Forelimb muscle (tissue), 1 donor: ENCODE data around the gene HERC6. TPM values are rescaled to one million over a fixed set of nuclear protein-coding genes. Genes with fewer than 3 reads are reported as not detected.
"Not testable (repeated sequence)": the region's sequence is repeated elsewhere in the genome, so short reads cannot be mapped to it uniquely, and the experiment has no call there.

Experiments
- DNase-seq: peaks from one replicate; pipeline ENCODE4 v3.0.0-alpha.2; 2013; ENCODE audit warnings: low read depth
- polyA plus RNA-seq: library from polyadenylated mRNA; unstranded; fragments of 120-200 nt; gene quantifications from one replicate; pipeline ENCODE4 v1.2.1, GENCODE V29; 2013; ENCODE audit not compliant: insufficient read length

Gene HERC6
- polyA plus RNA-seq, 1 donor = 1.4 TPM

DNA sequence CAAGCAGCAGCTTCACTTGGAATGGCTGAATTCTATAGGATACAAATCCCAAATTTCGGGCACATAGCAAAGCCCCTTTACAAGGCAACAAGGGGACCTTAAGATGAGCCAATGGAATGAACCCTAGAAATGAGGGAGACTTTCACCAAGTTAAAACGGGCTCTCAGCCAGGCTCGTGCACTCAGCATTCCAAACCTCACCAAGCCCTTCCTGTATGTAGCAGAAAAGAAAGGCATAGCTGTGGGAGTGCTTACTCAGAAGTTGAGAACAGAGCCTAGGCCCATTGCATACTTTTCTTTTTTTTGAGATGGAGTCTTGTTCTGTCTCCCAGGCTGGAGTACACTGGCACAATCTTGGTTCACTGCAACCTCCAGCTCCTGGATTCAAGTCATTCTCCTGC is 67.5 kb downstream of the HERC6 start:
- DNase-seq = no peak

DNA sequence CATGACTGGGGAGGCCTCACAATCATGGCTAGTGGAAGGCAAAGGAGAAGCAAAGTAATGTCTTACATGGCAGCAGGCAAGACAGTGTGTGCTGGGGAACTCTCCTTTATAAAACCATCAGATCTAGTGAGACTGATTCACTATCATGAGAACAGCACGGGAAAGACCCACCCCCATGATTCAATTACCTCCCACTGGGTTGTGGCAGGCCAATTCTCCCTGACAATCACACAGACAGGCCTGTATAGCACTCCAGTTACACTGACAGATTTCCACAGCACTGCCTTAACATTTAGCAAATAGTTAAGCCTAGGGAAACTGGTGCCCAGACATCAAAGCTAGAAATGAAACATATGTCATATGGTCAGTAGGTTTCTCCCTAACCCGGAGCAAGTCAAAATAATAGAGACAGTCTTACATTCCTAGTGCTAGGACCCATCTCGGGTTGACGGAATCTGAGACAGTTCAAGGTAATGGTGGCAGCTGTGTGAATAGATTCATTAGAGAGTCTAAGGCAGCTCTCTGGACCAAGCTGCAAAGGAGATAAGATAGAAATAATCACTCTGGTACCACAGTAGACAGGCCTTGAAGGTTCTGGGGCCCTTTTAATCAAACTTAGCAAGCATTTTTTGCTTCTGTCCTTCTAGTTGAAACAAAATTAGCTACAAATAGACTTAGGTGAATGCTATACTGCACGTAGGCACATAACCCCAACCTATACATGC is 68.9 kb downstream of the HERC6 start:
- DNase-seq = no peak

DNA sequence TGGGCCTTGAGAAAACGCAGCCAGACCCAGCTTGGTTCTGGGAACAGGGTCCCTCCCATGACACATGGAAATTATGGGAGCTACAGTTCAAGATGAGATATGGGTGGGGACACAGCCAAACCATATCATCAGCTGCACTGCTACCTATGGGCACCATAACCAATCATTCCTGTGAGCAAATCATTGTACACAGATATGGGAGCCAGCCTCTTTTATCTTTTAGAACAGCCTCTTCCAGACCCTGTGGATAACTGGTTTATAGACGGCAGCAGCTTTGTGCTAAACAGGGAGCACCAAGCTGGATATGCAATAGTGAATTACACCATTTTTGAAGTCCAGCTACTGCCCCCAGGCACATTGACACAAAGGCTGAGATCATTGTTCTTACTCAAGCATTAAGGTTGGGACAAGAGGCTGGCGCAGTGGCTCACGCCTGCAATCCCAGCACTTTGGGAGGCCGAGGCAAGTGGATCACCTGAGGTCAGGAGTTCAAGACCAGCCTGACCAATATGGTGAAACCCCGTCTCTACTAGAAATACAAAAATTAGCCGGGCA is 69.6 kb downstream of the HERC6 start:
- not testable (repeated sequence) for DNase-seq

DNA sequence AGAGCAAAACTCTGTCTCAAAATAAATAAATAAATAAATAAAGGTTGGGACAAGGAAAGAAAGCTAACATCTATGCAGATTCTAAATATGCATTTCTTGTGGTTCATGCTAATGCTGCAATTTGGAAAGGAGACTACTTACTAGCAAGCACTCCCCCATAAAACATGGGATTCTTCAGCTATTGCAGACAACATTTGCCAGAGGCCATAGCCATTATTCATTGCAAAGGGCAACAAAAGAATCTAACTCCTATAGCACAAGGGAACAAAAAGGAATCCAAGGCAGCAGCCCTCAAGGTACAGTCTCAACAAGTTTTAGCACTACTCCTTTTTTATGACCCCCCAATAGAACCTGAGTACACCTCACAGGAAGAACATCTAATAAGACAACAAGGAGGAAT is 70.2 kb downstream of the HERC6 start:
- no peak for DNase-seq

DNA sequence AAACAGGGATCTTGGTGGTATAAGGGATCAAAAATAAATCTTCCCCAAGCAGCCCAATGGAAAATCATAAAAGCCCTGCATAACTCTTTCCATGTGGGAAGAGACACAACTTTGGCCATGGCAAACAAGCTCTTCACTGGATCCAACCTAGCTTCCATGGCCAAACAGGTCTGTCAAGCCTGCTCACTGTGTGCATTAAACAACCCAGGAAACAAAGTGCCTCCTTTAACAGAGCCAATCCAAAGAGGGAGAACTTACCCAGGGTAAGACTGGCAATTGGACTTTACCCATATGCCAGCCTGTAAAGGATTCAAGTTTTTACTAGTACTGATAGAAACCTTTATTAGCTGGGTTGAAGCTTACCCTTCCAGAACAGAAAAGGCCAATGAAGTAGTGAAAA is 70.6 kb downstream of the HERC6 start:
- no peak for DNase-seq

DNA sequence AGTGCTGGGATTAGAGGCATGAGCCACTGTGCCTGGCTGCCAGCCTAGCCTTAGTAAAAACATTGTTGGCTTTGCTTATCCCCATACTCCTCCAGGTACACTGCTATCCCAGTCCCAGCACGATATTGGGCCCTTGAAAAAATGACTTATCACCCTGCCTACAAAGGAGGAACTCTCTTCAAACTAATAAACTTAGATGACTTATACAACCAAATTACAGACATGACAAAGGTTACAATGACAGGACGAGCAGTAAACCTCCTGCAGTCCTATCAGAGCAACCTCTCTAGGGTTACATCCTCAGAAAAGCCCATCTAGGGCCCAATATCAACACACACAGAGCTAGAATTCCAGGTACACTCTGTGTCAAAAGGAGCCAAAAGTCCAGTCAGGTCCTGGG is 72.6 kb downstream of the HERC6 start:
- DNase-seq = no peak

DNA sequence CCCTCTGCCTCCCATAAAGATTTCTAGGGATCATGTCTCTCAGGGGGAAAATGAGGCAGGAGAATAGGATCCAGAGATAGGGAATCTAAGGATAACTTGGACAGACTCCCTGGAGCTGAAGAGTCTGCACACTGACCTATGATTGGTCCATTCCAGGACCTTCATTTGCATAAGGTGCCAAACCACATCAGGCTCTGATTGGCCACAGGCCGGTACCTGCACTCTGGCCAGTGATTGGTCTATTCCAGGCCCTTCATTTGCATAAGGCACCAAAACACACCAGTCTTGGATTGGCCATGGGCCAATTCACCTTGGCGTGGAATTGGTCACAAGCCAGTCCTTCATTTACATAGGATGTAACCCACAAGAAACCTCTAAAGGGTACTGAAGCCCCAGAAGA is 74.3 kb downstream of the HERC6 start:
- DNase-seq = no peak

DNA sequence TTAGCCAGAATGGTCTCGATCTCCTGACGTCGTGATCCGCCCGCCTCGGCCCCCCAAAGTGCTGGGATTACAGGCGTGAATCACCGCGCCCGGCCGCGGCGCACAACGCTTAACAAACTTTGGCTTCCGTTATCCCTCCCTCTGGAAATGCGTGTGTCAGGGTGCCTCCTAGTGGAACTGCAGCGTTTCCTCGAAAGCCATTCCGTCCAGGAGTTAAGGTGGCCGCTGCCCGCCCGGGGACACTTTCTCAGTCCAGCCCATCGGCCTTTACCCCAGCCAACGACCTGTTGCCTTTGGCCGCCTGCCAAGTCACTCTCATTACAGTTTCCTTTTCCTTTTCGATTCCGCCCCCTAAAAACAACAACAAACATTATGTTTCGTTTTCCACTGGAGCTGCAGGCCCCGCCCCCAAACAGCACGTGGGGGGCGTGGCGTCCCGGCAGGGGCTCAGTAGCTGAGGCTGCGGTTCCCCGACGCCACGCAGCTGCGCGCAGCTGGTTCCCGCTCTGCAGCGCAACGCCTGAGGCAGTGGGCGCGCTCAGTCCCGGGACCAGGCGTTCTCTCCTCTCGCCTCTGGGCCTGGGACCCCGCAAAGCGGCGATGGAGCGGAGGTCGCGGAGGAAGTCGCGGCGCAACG is 78.1 kb downstream of the HERC6 start, which contains the start of gene HERC5:
TSS of gene HERC5 (plus strand) at position 450 of the 637 bp plus-strand sequence. CDS start at position 601, 151 bp downstream.
- DNase-seq = peak; percentile 73

DNA sequence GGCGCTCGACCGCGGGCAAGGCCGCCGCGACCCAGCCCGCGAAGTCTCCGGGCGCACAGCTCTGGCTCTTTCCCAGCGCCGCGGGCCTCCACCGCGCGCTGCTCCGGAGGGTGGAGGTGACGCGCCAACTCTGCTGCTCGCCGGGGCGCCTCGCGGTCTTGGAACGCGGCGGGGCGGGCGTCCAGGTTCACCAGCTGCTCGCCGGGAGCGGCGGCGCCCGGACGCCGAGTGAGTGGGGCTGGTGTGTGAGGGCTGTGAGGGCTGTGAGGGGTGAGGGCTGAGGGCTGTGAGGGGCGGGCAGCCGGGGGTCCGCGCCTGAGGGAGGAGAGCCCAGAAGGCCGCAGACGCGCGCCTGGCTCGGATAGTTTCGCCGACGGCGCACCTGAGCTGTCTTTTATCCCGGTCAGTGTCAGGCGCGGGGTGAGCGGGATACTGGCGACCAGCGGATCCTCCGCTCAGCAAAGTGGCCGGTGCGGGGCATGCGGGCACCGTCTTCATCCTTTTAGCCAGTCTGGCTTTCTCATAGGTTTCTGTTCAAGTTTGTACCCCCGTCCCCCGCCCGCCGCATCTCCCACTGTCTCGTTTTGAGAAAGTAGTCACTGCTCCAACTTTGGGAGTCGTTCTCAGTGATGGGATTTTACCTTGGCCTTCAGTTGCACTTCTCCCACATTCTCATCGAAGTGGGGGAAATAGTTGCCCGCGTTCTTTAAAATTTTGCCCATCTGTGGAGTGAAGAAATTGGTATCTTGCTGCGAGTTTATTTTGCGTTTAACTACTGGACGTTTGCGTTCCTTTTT is 78.9 kb downstream of the HERC6 start:
- no peak for DNase-seq

DNA sequence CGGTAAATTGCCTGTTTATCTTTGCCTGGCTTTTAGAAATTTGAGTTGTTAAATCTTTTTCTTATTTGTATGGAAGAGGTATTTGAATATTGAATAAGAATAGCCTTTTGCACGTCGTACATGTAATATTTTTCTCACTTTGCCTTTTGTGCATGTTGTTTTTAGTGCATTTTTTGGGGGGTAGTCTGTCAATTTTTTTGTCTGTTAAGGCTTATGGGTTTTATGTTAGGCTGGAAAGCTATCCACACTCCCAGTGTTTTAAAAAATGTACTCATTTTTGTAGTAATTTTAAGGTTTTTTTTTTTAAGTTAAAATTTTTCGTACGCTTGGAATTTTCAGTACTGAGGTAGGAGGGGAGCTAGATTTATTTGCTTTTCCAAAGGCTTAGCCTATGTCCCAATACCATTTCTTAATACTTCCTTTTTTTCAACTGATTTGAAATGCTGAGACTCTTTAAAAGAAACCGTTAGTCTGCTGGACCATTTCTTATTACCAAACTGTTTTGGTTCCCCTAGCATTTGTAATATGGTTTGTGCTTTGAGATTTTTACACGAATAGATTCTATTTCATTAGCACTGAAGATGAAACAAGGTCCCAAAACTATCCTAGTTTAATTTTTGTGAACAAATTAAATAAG is 79.6 kb downstream of the HERC6 start:
- DNase-seq = no peak

DNA sequence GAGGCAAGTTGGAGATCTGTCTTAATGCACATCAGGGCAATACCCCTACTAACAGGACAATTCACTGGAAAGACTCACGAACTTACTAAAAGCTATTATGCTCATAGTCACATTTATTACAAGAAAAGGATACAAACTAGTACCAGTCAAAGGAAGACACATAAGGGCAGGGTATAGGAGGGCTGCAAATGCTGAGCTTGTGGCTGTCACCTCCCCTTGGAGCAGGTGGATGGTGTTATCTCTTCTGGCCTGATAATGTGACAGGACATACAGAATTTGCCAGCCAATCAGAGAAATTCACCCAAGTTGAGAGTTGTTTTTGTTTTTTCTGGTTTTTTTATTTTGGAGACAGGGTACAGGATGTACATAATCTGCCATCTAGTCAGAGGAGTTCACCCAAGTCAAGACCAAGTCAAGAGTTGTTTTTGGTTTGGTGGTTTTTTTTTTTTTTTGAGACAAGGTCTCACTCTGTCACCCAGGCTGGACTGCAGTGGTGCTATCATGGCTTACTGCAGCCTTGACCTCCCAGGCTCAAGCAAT is 87.1 kb downstream of the HERC6 start:
- DNase-seq = no peak

DNA sequence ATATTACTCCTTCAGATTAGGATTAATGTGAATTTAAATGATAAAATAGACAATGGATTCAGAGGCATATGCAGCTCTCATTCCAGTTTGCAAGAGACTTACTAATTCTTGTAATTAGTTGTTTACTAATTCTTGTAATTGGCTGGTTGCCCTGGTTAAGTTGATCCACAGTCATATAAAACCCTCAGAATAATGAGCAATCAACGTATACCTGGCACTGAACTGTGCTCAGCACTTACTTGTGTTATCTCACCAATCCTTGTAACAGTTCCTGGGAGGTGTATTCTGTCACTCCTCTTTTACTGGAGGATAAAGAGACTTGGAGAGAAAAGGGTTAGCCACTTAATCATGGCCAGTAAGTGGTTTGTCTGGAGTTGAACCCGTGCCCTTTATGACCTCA is 88.7 kb downstream of the HERC6 start:
- DNase-seq = no peak

DNA sequence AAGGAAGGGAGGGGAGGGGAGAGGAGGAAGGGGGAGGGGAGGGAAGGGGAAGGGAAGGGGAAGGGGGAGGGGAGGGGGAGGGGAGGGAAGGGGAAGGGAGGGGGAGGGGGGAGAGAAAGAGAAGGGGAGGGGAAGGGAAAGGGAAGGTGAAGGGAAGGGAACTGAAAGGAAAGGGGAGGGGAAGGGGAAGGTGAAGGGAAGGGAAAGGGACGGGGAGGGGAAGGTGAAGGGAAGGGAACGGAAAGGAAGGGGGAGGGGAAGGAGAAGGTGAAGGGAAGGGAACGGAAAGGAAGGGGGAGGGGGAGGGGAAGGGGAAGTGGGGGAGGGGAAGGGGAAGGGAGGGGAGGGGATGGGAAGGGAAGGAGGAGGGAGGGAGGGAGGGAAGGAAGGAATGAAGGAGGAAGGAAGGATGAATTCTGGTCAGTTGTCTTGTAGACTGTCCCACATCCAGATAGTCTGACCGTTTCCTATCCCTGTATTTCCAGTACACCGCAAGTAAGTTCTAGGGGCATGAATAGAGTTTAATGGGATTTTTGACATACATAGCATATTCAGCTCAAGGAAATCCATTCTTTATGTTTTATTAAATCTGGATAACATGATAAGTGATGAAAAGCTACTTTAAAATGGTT is 98.7 kb downstream of the HERC6 start:
- no peak for DNase-seq

DNA sequence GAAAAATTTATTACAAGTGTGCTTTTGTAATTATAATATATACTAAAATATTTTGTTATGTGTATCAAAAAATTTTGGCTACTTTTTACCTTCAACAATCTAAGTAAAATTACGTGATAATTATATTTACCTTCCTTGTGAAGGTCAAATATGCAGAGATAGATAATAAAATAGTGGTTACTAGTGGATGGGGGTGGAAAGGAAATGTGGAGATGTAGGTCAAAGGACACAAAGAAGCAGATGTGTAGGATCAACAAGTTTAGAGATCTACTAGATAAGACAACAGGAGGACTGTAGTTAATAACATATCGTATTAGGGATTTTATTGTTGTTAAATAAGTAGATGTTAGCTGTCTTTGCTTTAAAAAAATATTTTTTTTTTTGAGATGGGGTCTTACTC is 99.6 kb downstream of the HERC6 start:
- no peak for DNase-seq

DNA sequence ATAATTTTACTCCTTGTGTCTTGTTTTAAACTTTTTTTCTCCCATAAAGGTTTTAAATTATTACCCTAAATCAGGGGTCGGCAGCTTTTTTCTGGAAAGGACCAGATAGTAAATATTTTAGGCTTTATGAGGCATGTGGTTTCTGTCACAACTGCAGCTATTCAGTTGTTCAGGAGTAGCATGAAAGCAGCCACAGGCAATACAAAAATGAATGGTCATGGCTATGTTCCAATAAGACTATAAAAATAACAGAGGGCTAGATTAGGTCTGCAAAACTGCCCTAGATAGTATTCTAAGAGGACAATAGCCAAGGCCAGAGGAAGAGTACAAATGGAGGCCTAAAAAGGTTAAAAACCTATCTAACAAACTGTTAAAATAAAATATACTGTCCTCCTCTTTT is 102.9 kb downstream of the HERC6 start:
- DNase-seq = no peak

DNA sequence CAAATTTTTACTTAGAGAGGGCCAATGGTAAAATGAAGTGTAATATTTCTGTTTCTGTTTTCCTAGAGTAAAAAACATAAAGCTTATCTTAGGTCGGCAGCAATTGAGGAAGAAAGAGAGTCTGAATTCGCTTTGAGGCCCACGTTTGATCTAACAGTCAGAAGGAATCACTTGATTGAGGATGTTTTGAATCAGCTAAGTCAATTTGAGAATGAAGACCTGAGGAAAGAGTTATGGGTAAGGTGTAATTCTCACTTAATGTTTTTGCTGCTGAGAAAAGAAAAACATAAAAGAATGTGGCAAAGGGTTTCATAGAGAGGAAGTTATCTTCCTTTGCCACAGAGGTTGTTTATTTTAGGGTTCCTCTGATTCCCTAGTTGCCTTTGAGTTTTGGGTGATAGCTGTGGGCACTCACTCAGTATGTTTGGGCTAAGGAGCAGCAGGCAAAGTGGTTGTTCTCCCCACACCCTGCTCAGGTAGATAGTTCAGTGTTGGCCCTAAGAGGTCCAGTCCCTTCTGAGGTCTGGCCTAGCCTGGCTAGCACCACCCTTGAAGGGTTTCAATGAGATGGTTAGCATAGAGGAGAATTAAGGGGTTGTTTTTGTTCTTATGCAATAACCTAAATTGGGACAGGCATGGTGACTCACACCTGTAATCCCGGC is 110.6 kb downstream of the HERC6 start:
- no peak for DNase-seq
